Measurements from ENCODE around the gene TMEM183A.
"Not testable (repeated sequence)": the region's sequence is repeated elsewhere in the genome, so short reads cannot be mapped to it uniquely, and the experiment has no call there.

The TMEM183A gene

GRCh38 chr1:202987255-202987654, 19.9 kb upstream of the TMEM183A start:
- DNase-seq (ENCODE audit: low spot score) = no peak

GRCh38 chr1:202987922-202988583, 19.1 kb upstream of the TMEM183A start:
- no peak for DNase-seq (ENCODE audit: low spot score)

- DNase-seq (ENCODE audit: low spot score) = no peak
These were observed 17.3 kb upstream of the TMEM183A start for GRCh38 chr1:202989879-202990278.

- DNase-seq (ENCODE audit: low spot score) = no peak
These were observed 16.1 kb upstream of the TMEM183A start for GRCh38 chr1:202991112-202991511.

- no peak for DNase-seq (ENCODE audit: low spot score)
These were observed 12.4 kb upstream of the TMEM183A start for GRCh38 chr1:202994756-202995155.

GRCh38 chr1:202998836-202999750, 8.1 kb upstream of the TMEM183A start:
- DNase-seq (ENCODE audit: low spot score) = peak; percentile 89

GRCh38 chr1:203000217-203000944, 6.8 kb upstream of the TMEM183A start:
- no peak for DNase-seq (ENCODE audit: low spot score)

GRCh38 chr1:203001986-203002385, 5.2 kb upstream of the TMEM183A start:
- DNase-seq (ENCODE audit: low spot score) = no peak

GRCh38 chr1:203002951-203003350, 4.2 kb upstream of the TMEM183A start:
- no peak for DNase-seq (ENCODE audit: low spot score)

GRCh38 chr1:203005395-203006142, 1.6 kb upstream of the TMEM183A start:
- not testable (repeated sequence) for DNase-seq (ENCODE audit: low spot score)

GRCh38 chr1:203009185-203009584, 2.0 kb downstream of the TMEM183A start:
- DNase-seq (ENCODE audit: low spot score) = no peak

- DNase-seq (ENCODE audit: low spot score) = no peak
These were observed 4.4 kb downstream of the TMEM183A start for GRCh38 chr1:203011582-203011981.

GRCh38 chr1:203017061-203017460, 9.9 kb downstream of the TMEM183A start:
- DNase-seq (ENCODE audit: low spot score) = no peak

- DNase-seq (ENCODE audit: low spot score) = no peak
These were observed 10.5 kb downstream of the TMEM183A start for GRCh38 chr1:203017692-203018091.

GRCh38 chr1:203022855-203023254, 15.7 kb downstream of the TMEM183A start:
- not testable (repeated sequence) for DNase-seq (ENCODE audit: low spot score)

GRCh38 chr1:203025686-203026030, 18.5 kb downstream of the TMEM183A start:
- DNase-seq (ENCODE audit: low spot score) = no peak

GRCh38 chr1:203026031-203026665, 19.0 kb downstream of the TMEM183A start, which contains the start of gene PPFIA4:
Gene PPFIA4, plus strand, starts transcription at chr1:203026491. Its CDS starts 12,518 bp downstream, at chr1:203039009.
- peak; percentile 91 for DNase-seq (ENCODE audit: low spot score)

GRCh38 chr1:203026666-203027663, 19.8 kb downstream of the TMEM183A start:
- no peak for DNase-seq (ENCODE audit: low spot score)

GRCh38 chr1:203028067-203028783, 21.1 kb downstream of the TMEM183A start:
- no peak for DNase-seq (ENCODE audit: low spot score)

Data from NAMALWA (cell line).